HL-60/S4 (cell line): Measurements from ENCODE around the gene ZFAND2B.
"Not testable (repeated sequence)": the region's sequence is repeated elsewhere in the genome, so short reads cannot be mapped to it uniquely, and the experiment has no call there.

ENCODE experiments used
- in situ Hi-C: fragments of 300-500 bp; cut with MboI; formaldehyde crosslinking; loops from 2 replicates; pipeline ENCODE4 v1.14.3; 2022; ENCODE audit warnings: low sequenced_read_pairs

Gene ZFAND2B

GRCh38 chr2:219200502-219201326 is 5.9 kb upstream of the ZFAND2B start:
- in situ Hi-C loops = not testable (repeated sequence)

- in situ Hi-C loops = not testable (repeated sequence)
These were observed 5.3 kb upstream of the ZFAND2B start for GRCh38 chr2:219201331-219201730.

DNA sequence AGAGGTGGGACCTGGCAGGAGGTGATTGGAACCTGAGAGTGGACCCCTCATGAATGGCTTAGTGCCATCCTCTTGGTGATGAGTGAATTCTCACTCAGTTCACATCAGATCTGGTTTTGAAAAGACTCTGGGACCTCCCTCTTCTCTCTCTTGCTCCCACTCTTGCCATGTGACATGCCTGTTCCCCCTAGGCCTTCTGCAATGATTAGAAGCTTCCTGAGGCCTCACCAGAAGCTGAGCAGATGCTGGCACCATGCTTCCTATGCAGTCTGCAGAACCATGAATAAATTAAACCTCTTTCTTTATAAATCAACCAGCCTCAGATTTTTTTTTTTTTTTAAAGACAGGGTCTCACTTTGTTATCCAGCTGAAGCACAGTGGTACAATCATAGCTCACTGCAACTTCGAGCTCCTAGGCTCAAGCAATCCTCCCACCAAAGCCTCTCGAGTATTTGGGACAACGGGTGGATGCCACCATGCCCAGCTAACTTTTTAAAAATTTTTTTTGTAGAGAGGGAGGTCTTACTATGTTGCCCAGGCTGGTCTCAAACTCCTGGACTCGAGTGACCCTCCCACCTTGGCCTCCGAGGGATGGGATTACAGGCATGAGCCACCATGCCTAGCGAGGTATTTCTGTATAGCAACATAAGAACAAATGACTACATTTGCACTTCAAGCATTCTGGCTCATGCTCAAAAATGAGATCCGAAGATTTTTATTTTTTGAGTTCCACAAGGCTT is 2.0 kb upstream of the ZFAND2B start:
- in situ Hi-C loops = no loop called here

- in situ Hi-C loops = no loop called here
These were observed 1.4 kb upstream of the ZFAND2B start for GRCh38 chr2:219205165-219205538.

- in situ Hi-C loops = no loop called here
These were observed 628 bp upstream of the ZFAND2B start for GRCh38 chr2:219205981-219206327.

DNA sequence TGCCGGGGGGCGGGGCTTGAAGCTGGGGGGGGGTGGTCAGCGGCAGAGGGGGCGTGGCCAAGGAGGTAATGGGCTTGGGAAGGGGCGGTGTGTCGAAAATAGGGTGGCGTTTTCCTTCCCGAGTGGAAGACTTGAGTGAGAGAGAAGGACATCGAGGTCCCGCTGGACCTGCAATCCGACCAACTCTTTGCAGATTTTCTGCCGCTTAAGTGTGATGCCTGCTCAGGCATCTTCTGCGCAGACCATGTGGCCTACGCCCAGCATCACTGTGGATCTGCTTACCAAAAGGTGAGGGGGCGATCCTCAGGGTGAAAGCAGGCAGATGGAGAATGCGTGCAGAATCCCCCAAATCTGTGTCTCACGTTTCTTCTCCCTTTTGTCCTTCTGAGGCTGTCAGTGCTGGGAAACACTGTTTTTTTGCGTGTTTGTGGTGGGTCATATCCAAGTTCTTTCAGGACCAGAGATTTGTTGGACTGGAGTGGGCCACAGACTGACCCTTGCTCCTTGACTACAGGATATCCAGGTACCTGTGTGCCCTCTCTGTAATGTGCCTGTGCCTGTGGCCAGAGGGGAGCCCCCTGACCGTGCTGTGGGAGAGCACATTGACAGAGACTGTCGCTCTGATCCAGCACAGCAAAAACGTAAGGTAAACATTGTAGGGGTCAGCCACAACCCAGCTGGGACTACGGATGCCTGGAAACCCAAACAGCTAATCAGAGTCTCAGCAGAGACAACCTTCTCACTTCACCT is 727 bp downstream of the ZFAND2B start:
- in situ Hi-C loops = no loop called here

DNA sequence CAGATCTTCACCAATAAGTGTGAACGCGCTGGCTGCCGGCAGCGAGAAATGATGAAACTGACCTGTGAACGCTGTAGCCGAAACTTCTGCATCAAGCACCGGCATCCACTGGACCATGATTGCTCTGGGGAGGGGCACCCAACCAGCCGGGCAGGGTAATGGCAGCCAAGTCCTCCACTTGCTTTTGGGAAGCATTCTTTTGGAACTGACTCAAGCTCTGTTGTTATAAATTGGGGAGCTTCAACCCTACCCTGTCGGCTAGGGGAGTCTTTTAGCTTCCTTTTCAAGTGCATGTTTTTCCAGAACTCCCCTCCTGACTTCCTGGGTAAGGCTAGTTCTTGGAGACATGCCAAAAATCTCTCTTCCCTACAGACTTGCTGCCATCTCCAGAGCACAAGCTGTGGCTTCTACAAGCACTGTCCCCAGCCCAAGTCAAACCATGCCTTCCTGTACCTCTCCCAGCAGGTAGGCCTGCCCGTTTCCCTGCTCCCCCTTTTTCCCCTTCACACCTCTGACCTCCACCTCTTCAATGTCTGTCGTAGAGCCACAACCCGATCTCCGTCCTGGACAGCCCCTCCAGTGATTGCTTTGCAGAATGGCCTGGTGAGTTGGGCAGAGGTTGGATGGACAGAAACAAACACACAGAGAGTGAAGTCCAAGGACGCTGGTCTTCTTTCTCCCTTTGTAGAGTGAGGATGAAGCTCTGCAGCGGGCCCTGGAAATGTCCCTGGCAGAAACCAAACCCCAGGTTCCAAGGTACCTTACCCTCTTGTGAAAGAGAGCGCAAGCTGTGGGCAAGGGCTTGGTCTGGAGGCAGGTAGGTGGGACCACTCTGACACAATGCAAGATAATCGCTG is 1.5 kb downstream of the ZFAND2B start:
- in situ Hi-C loops = no loop called here

GRCh38 chr2:219209236-219210195 is 2.9 kb downstream of the ZFAND2B start:
- in situ Hi-C loops = loop anchor here (10.0 kb wide), 1 partner anchor 45 kb away; the partner anchor contains the start of gene NHEJ1

DNA sequence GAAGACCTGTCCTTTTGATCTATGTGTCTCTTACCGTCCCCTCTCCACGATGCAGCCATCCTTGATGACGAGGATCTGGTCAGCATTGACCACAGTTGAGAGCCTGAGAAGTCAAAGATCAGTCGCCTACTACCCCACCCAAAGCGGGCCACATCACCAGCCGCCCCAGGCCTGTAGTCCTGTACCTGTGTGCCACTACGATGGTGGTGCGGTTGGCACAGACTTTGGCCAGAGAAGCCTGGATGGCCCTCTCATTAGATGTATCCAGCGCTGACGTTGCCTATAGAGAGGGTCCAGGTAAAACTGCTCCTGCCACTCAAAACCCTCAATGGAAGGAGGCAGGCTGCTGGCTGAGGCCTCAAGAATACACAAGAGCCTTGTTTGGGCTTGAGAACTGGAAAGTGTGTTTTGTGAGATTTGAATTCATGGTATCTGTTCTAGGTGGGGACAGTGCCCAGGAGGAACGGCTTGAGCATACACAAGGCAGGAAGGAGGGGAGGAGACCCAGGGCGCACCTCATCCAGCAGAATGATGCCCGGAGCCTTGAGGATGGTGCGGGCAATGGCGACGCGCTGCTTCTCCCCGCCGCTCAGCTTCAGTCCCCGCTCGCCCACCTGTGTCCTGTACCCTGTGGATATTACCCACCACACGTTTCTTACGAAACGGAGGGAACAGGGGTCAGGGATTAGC is 3.8 kb downstream of the ZFAND2B start:
- in situ Hi-C loops = loop anchor here (10.0 kb wide), 1 partner anchor 46 kb away; the partner anchor contains the start of gene NHEJ1

DNA sequence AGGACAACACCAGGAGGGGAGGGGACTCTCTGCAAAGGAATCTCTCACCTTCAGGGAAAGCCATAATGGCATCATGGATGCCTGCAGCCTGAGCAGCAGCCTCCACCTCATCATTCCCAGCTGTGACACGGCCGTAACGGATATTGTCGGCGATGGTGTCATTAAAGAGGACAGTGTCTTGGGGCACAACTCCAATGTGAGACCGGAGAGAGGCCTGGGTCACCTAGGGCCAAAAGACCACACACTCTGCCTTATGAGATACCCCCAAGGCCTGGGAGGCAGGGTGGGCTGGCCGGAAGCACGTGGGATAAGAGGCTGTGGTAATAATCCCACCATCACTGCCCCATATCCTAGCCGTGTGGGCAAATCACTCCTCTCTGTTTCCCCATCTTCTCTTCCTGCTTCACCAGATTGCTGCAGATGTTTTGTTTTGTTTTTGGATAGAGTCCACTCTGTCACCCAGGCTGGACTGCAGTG is 4.3 kb downstream of the ZFAND2B start:
- in situ Hi-C loops = loop anchor here (10.0 kb wide), 1 partner anchor 46 kb away; the partner anchor contains the start of gene NHEJ1

DNA sequence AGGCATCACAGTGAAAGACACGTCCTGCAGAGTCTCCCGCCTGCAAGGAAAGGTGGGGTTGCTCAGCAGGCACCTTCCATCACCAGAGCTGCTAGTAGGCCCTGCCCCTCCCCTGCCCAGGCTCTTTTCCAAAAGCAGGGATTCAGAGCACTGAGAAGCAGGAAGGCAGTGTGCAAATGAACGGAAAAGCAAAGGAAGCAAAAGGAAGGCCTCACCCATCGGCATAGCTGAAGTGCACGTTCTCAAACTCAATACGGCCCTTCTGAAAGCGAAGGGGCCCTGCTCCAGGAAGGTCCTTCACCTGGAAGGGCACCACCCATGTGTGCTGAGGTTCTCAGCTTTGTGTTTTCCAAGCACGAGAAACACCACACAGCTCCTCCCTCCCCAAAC is 6.4 kb downstream of the ZFAND2B start:
- in situ Hi-C loops = loop anchor here (10.0 kb wide), 1 partner anchor 48 kb away; the partner anchor contains the start of gene NHEJ1

- in situ Hi-C loops = loop anchor here (10.0 kb wide), 1 partner anchor 49 kb away; the partner anchor contains the start of gene NHEJ1
These were observed 7.0 kb downstream of the ZFAND2B start for GRCh38 chr2:219213486-219214071.

GRCh38 chr2:219214141-219214540 is 7.6 kb downstream of the ZFAND2B start:
- in situ Hi-C loops = loop anchor here (10.0 kb wide), 1 partner anchor 49 kb away; the partner anchor contains the start of gene NHEJ1

- in situ Hi-C loops = loop anchor here (10.0 kb wide), 1 partner anchor 50 kb away; the partner anchor contains the start of gene NHEJ1
These were observed 8.2 kb downstream of the ZFAND2B start for GRCh38 chr2:219214786-219215185.

GRCh38 chr2:219215871-219216534 is 9.4 kb downstream of the ZFAND2B start:
- in situ Hi-C loops = loop anchor here (10.0 kb wide), 1 partner anchor 51 kb away; the partner anchor contains the start of gene NHEJ1

DNA sequence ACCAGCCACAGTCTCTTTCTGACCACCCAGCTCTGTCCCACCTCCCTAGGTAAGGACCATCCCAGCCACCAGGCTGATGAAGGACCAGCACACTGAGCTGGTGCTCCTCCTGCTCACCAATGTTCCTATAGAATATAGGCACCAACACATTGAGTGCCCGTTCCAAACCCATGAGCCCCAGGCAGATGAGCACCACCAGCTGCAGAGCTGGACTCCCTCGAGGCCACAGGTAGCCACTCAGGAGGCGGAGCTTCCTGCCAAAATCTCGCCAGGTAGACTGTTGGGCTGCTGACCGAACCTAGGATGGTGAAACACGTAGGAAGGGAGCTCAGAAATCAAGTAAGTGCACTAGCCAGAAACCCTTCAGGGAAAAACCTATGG is 9.9 kb downstream of the ZFAND2B start:
- in situ Hi-C loops = loop anchor here (10.0 kb wide), 1 partner anchor 52 kb away; the partner anchor contains the start of gene NHEJ1

GRCh38 chr2:219218217-219218731 is 11.7 kb downstream of the ZFAND2B start:
- in situ Hi-C loops = loop anchor here (10.0 kb wide), 1 partner anchor 53 kb away; the partner anchor contains the start of gene NHEJ1
